ENCODE measurements around the gene BHLHE40.
"Not testable (repeated sequence)": the region's sequence is repeated elsewhere in the genome, so short reads cannot be mapped to it uniquely, and the experiment has no call there.

BHLHE40 gene

GRCh38 chr3:4957978-4958377 is 21.3 kb upstream of the BHLHE40 start:
- Histone ChIP-seq H3K4me3 (no peak overlapping the region), H3K27ac (no peak overlapping the region)
- no peak for DNase-seq (ENCODE audit: low spot score)
- TF ChIP-seq, protein P1, sequence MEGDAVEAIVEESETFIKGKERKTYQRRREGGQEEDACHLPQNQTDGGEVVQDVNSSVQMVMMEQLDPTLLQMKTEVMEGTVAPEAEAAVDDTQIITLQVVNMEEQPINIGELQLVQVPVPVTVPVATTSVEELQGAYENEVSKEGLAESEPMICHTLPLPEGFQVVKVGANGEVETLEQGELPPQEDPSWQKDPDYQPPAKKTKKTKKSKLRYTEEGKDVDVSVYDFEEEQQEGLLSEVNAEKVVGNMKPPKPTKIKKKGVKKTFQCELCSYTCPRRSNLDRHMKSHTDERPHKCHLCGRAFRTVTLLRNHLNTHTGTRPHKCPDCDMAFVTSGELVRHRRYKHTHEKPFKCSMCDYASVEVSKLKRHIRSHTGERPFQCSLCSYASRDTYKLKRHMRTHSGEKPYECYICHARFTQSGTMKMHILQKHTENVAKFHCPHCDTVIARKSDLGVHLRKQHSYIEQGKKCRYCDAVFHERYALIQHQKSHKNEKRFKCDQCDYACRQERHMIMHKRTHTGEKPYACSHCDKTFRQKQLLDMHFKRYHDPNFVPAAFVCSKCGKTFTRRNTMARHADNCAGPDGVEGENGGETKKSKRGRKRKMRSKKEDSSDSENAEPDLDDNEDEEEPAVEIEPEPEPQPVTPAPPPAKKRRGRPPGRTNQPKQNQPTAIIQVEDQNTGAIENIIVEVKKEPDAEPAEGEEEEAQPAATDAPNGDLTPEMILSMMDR (IDR thresholded peaks at IDR 0.05): no peak

DNA sequence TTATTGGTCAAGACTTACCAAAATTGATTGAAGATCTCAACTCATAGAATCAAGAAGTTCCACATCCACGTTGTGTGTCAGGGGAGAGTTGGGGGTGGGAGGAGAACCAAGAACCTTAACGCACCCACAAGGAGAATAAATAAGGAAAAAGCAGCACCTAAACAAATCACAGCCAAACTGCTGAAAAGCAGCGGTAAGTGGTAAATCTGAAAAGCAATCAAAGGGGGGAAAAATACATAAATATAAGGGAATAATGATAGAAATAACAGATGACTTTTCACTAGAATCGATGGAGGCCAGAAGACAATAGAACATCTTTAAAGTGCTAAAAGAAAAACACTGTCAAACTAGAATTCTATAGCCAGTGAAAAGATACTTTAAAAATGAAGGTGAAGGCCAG is 20.1 kb upstream of the BHLHE40 start:
- DNase-seq (ENCODE audit: low spot score): no peak
- Histone ChIP-seq H3K27ac (no peak overlapping the region), H3K4me3 (no peak overlapping the region)
- TF ChIP-seq, protein P1 (IDR thresholded peaks at IDR 0.05): no peak

DNA sequence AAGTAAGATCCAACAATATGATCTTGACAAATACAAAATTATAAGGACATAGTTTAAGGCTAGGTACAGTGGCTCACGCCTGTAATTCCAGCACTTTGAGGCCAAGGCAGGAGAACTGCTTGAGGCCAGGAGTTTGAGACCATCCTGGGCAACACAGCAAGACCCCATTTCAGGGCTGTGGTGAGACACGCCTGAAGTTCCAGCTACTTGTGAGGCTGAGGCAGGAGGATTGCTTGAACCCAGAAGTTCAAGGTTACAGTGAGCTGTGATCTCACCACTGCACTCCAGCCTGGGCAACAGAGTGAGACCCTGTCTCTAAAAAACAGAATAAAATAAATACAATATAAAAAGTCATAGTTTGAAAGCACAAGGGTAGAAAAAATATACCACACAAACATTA is 17.4 kb upstream of the BHLHE40 start:
- H3K27ac ChIP-seq; DNase-seq (ENCODE audit: low spot score); H3K4me3 ChIP-seq: not testable (repeated sequence)

- Histone ChIP-seq H3K27ac (no peak overlapping the region), H3K4me3 (no peak overlapping the region)
Observed at GRCh38 chr3:4963669-4964570, 15.3 kb upstream of the BHLHE40 start.

DNA sequence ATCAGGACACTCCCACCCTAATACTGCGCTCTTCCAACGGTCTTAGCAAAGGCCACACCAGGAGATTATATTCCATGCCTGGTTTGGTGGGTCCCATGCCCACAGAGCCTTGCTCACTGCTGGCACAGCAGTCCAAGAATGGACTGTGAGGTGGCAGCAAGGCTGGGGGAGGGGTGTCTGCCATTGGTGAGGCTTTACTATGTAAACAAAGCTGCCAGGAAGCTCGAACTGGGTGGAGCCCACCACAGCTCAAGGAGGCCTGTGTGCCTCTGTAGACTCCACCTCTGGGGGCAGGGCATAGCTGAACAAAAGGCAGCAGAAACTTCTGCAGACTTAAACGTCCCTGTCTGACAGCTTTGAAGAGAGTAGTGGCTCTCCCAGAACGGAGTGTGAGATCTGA is 13.2 kb upstream of the BHLHE40 start:
- DNase-seq (ENCODE audit: low spot score): not testable (repeated sequence)

More at GRCh38 chr3:4963669-4964570, 15.3 kb upstream of the BHLHE40 start:
- DNase-seq (ENCODE audit: low spot score): no peak
- TF ChIP-seq, protein P1 (IDR thresholded peaks at IDR 0.05): no peak

DNA sequence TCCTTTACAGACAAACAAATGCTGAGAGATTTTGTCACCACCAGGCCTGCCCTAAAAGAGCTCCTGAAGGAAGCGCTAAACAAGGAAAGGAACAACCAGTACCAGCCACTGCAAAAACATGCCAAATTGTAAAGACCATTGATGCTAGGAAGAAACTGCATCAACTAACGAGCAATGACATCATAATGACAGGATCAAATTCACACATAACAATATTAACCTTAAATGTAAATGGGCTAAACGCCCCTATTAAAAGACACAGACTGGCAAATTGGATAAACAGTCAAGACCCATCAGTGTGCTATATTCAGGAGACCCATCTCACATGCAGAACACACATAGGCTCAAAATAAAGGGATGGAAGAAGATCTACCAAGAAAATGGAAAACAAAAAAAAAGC is 11.6 kb upstream of the BHLHE40 start:
- H3K27ac ChIP-seq; H3K4me3 ChIP-seq; DNase-seq (ENCODE audit: low spot score): not testable (repeated sequence)

More for the DNA sequence above, 13.2 kb upstream of the BHLHE40 start:
- not testable (repeated sequence) for H3K27ac ChIP-seq, H3K4me3 ChIP-seq

DNA sequence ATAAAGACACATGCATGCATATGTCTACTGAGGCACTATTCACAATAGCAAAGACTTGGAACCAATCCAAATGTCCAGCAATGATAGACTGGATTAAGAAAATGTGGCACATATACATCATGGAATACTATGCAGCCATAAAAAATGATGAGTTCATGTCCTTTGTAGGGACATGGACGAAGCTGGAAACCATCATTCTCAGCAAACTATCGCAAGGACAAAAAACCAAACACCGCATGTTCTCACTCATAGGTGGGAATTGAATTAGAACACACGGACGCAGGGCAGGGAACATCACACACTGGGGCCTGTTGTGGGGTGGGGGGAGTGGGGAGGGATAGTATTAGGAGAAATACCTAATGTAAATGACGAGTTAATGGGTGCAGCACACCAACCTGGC is 7.8 kb upstream of the BHLHE40 start:
- DNase-seq (ENCODE audit: low spot score); H3K4me3 ChIP-seq: not testable (repeated sequence)

DNA sequence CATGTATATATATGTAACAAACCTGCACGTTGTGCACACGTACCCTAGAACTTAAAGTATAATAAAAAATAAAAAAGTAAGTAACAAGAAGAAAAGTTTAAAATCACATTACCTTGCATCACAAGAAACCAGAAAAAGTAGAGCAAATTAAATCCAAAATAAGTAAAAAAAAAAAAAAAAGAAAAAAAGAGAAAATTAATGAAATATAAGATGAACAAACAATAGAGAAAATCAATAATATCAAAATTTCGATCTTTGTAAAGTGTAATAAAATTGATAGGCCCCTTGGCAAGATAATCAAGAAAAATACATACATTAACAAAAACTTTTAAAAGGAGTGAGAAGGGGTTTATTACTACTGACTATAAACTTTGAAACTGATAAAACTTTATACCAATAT is 7.4 kb upstream of the BHLHE40 start:
- TF ChIP-seq, protein P1 (IDR thresholded peaks at IDR 0.05): no peak
- no peak for DNase-seq (ENCODE audit: low spot score)
- H3K4me3 ChIP-seq: no peak overlapping the region
- no peak overlapping the region for H3K27ac ChIP-seq

More for the DNA sequence above, 7.8 kb upstream of the BHLHE40 start:
- not testable (repeated sequence) for H3K27ac ChIP-seq

Data from coronary artery (tissue), 2 donors.